Fibroblast of skin of left biceps (primary cell): Measurements from ENCODE around the gene MGLL.
"Not testable (repeated sequence)": the region's sequence is repeated elsewhere in the genome, so short reads cannot be mapped to it uniquely, and the experiment has no call there.

Experiments used
- DNase-seq, 2 experiments: peaks; one replicate each; pipeline ENCODE4 v3.0.0-alpha.2; 2013; ENCODE audit warnings: low read depth in 2 of 2

MGLL gene

GRCh38 chr3:127656906-127657305 is 165.4 kb downstream of the MGLL start:
- DNase-seq, result no peak

- DNase-seq, result peak; percentile 12 to 23
Observed at GRCh38 chr3:127655641-127656040, 166.7 kb downstream of the MGLL start.

GRCh38 chr3:127654993-127655392 is 167.3 kb downstream of the MGLL start:
- not testable (repeated sequence) for DNase-seq

GRCh38 chr3:127654374-127654773 is 167.9 kb downstream of the MGLL start:
- no peak for DNase-seq

GRCh38 chr3:127652246-127652995 is 169.9 kb downstream of the MGLL start:
- no peak for DNase-seq

GRCh38 chr3:127651516-127652172 is 170.7 kb downstream of the MGLL start:
- DNase-seq, result no peak

GRCh38 chr3:127650236-127650635 is 172.1 kb downstream of the MGLL start:
- DNase-seq, result no peak

GRCh38 chr3:127647845-127648204 is 174.5 kb downstream of the MGLL start:
- DNase-seq, result no peak

- DNase-seq, result no peak
Observed at GRCh38 chr3:127647166-127647844, 175.0 kb downstream of the MGLL start.

GRCh38 chr3:127646501-127647046 is 175.7 kb downstream of the MGLL start:
- DNase-seq, result no peak

GRCh38 chr3:127645371-127646015 is 176.8 kb downstream of the MGLL start:
- no peak for DNase-seq

GRCh38 chr3:127644641-127645370 is 177.5 kb downstream of the MGLL start:
- DNase-seq, result no peak

- DNase-seq, result no peak
Observed at GRCh38 chr3:127640042-127640355, 182.3 kb downstream of the MGLL start.

- DNase-seq, result no peak
Observed at GRCh38 chr3:127639173-127640041, 182.9 kb downstream of the MGLL start.
